WTC11 (cell line): ENCODE data around the gene TSPAN10. TPM values are rescaled to one million over a fixed set of nuclear protein-coding genes. Genes with fewer than 3 reads are reported as not detected.

ENCODE experiments used
- ATAC-seq: fragments of 200-7000 bp; cut with Tn5 transposase; 2 replicates; pipeline ENCODE4 v1.10.0; 2021; ENCODE audit warnings: mild to moderate bottlenecking, moderate library complexity
- CTCF ChIA-PET: fragments of 300-600 bp; sonication (Branson Sonifier 250); formaldehyde crosslinking; loops from one replicate; lab custom pipeline; 2021; ENCODE audit warnings: antibody characterized with exemption; lab: Charles Lee
- POLR2A ChIA-PET: fragments of 350-600 bp; sonication (Branson Sonifier 250); formaldehyde crosslinking; loops from one replicate; lab custom pipeline; 2021; ENCODE audit warnings: antibody characterized with exemption; lab: Charles Lee
- DNase-seq: peaks from one replicate; pipeline ENCODE4 v3.0.0; 2021; ENCODE audit warnings: low spot score
- H3K27ac Mint-ChIP-seq: 2 replicates; pipeline ENCODE4 v1.8.0; 2021; ENCODE audit warnings: mixed read lengths
- H3K27me3 Mint-ChIP-seq: 2 replicates; pipeline ENCODE4 v1.8.0; 2021; ENCODE audit warnings: low read depth, mild to moderate bottlenecking, moderate library complexity, mixed read lengths
- H3K36me3 Mint-ChIP-seq: 2 replicates; pipeline ENCODE4 v1.8.0; 2021; ENCODE audit warnings: mixed read lengths
- H3K4me1 Mint-ChIP-seq: 2 replicates; pipeline ENCODE4 v1.8.0; 2022; ENCODE audit warnings: mixed read lengths
- H3K4me3 Mint-ChIP-seq: 2 replicates; pipeline ENCODE4 v1.8.0; 2021; ENCODE audit warnings: mild to moderate bottlenecking, moderate library complexity, mixed read lengths
- H3K9me3 Mint-ChIP-seq: 2 replicates; pipeline ENCODE4 v1.8.0; 2021; ENCODE audit warnings: mixed read lengths
- EMX1 ChIP-seq: fragments of 250-450 bp; sonication (Bioruptor Pico); IDR thresholded peaks from 2 replicates; pipeline ENCODE4 v1.8.0; 2021; ENCODE audit warnings: mild to moderate bottlenecking
- HMGXB4 ChIP-seq: sonication (generic); formaldehyde crosslinking; IDR thresholded peaks from 2 replicates; pipeline ENCODE4 v1.8.1; 2023; ENCODE audit warnings: mild to moderate bottlenecking, moderate library complexity, missing genetic modification reagents
- IRF1 ChIP-seq: sonication (generic); formaldehyde crosslinking; IDR thresholded peaks from 2 replicates; pipeline ENCODE4 v1.8.0; 2023; ENCODE audit warnings: missing genetic modification reagents
- IRF2 ChIP-seq: sonication (generic); formaldehyde crosslinking; IDR thresholded peaks from 2 replicates; pipeline ENCODE4 v1.8.0; 2022; ENCODE audit warnings: low read depth, missing genetic modification reagents, borderline replicate concordance
- MXD4 ChIP-seq: fragments of 250-450 bp; sonication (Bioruptor Pico); IDR thresholded peaks from 2 replicates; pipeline ENCODE4 v1.8.0; 2021; ENCODE audit warnings: mild to moderate bottlenecking, moderate library complexity, borderline replicate concordance
- NFE2L1 ChIP-seq: sonication (generic); formaldehyde crosslinking; IDR thresholded peaks from 2 replicates; pipeline ENCODE4 v1.8.1; 2023; ENCODE audit warnings: missing genetic modification reagents
- NFYB ChIP-seq: sonication (generic); formaldehyde crosslinking; conservative IDR thresholded peaks from 2 replicates; pipeline ENCODE4 v1.8.0; 2022; ENCODE audit warnings: low read depth, missing genetic modification reagents
- NR3C1 ChIP-seq: sonication (generic); formaldehyde crosslinking; conservative IDR thresholded peaks from 2 replicates; pipeline ENCODE4 v1.8.1; 2023; ENCODE audit warnings: low read depth, mild to moderate bottlenecking, missing genetic modification reagents
- PREB ChIP-seq: sonication (generic); formaldehyde crosslinking; IDR thresholded peaks from 2 replicates; pipeline ENCODE4 v1.8.1; 2022; ENCODE audit warnings: mild to moderate bottlenecking, missing genetic modification reagents, moderate library complexity, borderline replicate concordance
- USF2 ChIP-seq: sonication (generic); formaldehyde crosslinking; IDR thresholded peaks from 2 replicates; pipeline ENCODE4 v1.8.1; 2023; ENCODE audit warnings: mild to moderate bottlenecking, missing genetic modification reagents, moderate library complexity
- ZBTB43 ChIP-seq: sonication (generic); formaldehyde crosslinking; IDR thresholded peaks from 2 replicates; pipeline ENCODE4 v1.8.1; 2023; ENCODE audit warnings: mild to moderate bottlenecking, missing genetic modification reagents
- ZNF219 ChIP-seq: sonication (generic); formaldehyde crosslinking; IDR thresholded peaks from 2 replicates; pipeline ENCODE4 v1.8.0; 2023; ENCODE audit warnings: missing genetic modification reagents, mild to moderate bottlenecking, borderline replicate concordance
- ZNF416 ChIP-seq: fragments of 250-450 bp; sonication (Bioruptor Pico); IDR thresholded peaks from 2 replicates; pipeline ENCODE4 v1.9.0; 2021; ENCODE audit warnings: mild to moderate bottlenecking, inconsistent platforms
- total RNA-seq: library from RNA; stranded (reverse); gene quantifications from 3 replicates; pipeline ENCODE4 v1.2.3, GENCODE V29; 2021

TSPAN10 gene
- total RNA-seq, 1 experiment from 2014 or later, result 1.5 TPM

GRCh38 chr17:81681672-81682071 lies 44.7 kb downstream of the TSPAN10 start:
- Mint-ChIP-seq H3K4me3 (no peak overlapping the region), H3K27ac (no peak overlapping the region), H3K4me1 (peaks cover 12% of the 10 kb centered on the region), H3K27me3 (no peaks in the 10 kb centered on the region; the same call in 1 of the 2 replicates), H3K36me3 (peaks cover 14% of the 10 kb centered on the region), H3K9me3 (no peaks in the 10 kb centered on the region)
- TF ChIP-seq ZNF219 (CRISPR knock-in tag) (no peak), EMX1 (CRISPR knock-in tag) (no peak), USF2 (CRISPR knock-in tag) (no peak), IRF2 (no peak), NR3C1 (no peak), NFYB (CRISPR knock-in tag) (no peak), ZNF416 (no peak), NFE2L1 (no peak), MXD4 (CRISPR knock-in tag) (no peak)
- DNase-seq, result no peak
- ChIA-PET POLR2A (no interaction called here), CTCF (no interaction called here)
- no peak for ATAC-seq

GRCh38 chr17:81682565-81683207 lies 45.7 kb downstream of the TSPAN10 start:
- TF ChIP-seq HMGXB4 (CRISPR knock-in tag) (no peak), IRF1 (no peak)
- ChIA-PET POLR2A (no interaction called here), CTCF (interaction anchor here (0.9 to 2.7 kb wide), 4 partner anchors 11 to 20 kb away, joined by 7 to 15 read pairs (median 10); partner anchors contain the start of gene MRPL12)
- no peak for DNase-seq
- Mint-ChIP-seq H3K4me3 (peak overlapping the region; percentile 86), H3K4me1 (peaks cover 12% of the 10 kb centered on the region), H3K9me3 (no peaks in the 10 kb centered on the region), H3K27ac (peak overlapping the region; percentile 29), H3K36me3 (peaks cover 23% of the 10 kb centered on the region), H3K27me3 (no peaks in the 10 kb centered on the region; the same call in 1 of the 2 replicates)
- ATAC-seq, result no peak

GRCh38 chr17:81683208-81683583 lies 46.2 kb downstream of the TSPAN10 start:
- ChIA-PET POLR2A (interaction anchor here (0.8 to 1.2 kb wide), 5 partner anchors 11 to 354 kb away, joined by 3 to 6 read pairs (median 3); partner anchors contain the start of genes CCDC137, DCXR, MRPL12 and OXLD1), CTCF (interaction anchor here (0.9 to 2.7 kb wide), 7 partner anchors 8 to 186 kb away, joined by 5 to 15 read pairs (median 7); partner anchors contain the start of gene MRPL12)
- no peak for DNase-seq
- H3K36me3 Mint-ChIP-seq, result peaks cover 23% of the 10 kb centered on the region
- H3K27me3 Mint-ChIP-seq, result no peaks in the 10 kb centered on the region; the same call in 1 of the 2 replicates
- no peak for ATAC-seq
- H3K4me3 Mint-ChIP-seq, result peak overlapping the region; percentile 86
- H3K27ac Mint-ChIP-seq, result no peak overlapping the region
- H3K4me1 Mint-ChIP-seq, result peaks cover 12% of the 10 kb centered on the region
- TF ChIP-seq ZBTB43 (CRISPR knock-in tag), result 0 out of 2 replicates have a peak, but pooled peaks have one; percentile 35
- no peak for TF ChIP-seq PREB
- TF ChIP-seq, all 79 proteins: peak for 1
- H3K9me3 Mint-ChIP-seq, result no peaks in the 10 kb centered on the region
